Measurements from ENCODE around the gene NUF2. TPM values are rescaled to one million over a fixed set of nuclear protein-coding genes. Genes with fewer than 3 reads are reported as not detected.
A peak's percentile ranks its signal among the peaks of the same experiment; 100 is the strongest.
"Not testable (repeated sequence)": the region's sequence is repeated elsewhere in the genome, so short reads cannot be mapped to it uniquely, and the experiment has no call there.

Gene NUF2
- total RNA-seq (2014; rRNA removed; shearing (Covaris generic)) = 88.0 and 102 TPM in 2 replicates

GRCh38 chr1:163321311-163322305 is at the start of gene NUF2:
Gene NUF2 (plus strand): TSS chr1:163321954. CDS start chr1:163326052, 4,098 bp downstream.
- DNase-seq (ENCODE audit: low read depth) = peak; percentile 97

- no peak for DNase-seq (ENCODE audit: low read depth)
These were observed 47.9 kb upstream of the NUF2 start for GRCh38 chr1:163273766-163274441.

GRCh38 chr1:163275222-163275621 is 46.5 kb upstream of the NUF2 start:
- DNase-seq (ENCODE audit: low read depth) = peak; percentile 17

GRCh38 chr1:163278602-163279001 is 43.2 kb upstream of the NUF2 start:
- no peak for DNase-seq (ENCODE audit: low read depth)

- not testable (repeated sequence) for DNase-seq (ENCODE audit: low read depth)
These were observed 36.9 kb upstream of the NUF2 start for GRCh38 chr1:163284867-163285266.

GRCh38 chr1:163290025-163290640 is 31.6 kb upstream of the NUF2 start:
- no peak for DNase-seq (ENCODE audit: low read depth)

GRCh38 chr1:163291461-163291860 is 30.3 kb upstream of the NUF2 start:
- no peak for DNase-seq (ENCODE audit: low read depth)

GRCh38 chr1:163292153-163292552 is 29.6 kb upstream of the NUF2 start:
- DNase-seq (ENCODE audit: low read depth) = not testable (repeated sequence)

- not testable (repeated sequence) for DNase-seq (ENCODE audit: low read depth)
These were observed 28.3 kb upstream of the NUF2 start for GRCh38 chr1:163293497-163293896.

- no peak for DNase-seq (ENCODE audit: low read depth)
These were observed 25.8 kb upstream of the NUF2 start for GRCh38 chr1:163295949-163296348.

- no peak for DNase-seq (ENCODE audit: low read depth)
These were observed 25.1 kb upstream of the NUF2 start for GRCh38 chr1:163296504-163297263.

- DNase-seq (ENCODE audit: low read depth) = no peak
These were observed 23.4 kb upstream of the NUF2 start for GRCh38 chr1:163298365-163298764.

GRCh38 chr1:163300568-163300967 is 21.2 kb upstream of the NUF2 start:
- DNase-seq (ENCODE audit: low read depth) = no peak

- DNase-seq (ENCODE audit: low read depth) = no peak
These were observed 18.2 kb upstream of the NUF2 start for GRCh38 chr1:163303561-163303960.

- no peak for DNase-seq (ENCODE audit: low read depth)
These were observed 16.3 kb upstream of the NUF2 start for GRCh38 chr1:163305441-163305840.

- peak; percentile 67 for DNase-seq (ENCODE audit: low read depth)
These were observed 14.1 kb upstream of the NUF2 start for GRCh38 chr1:163307479-163308171.

- DNase-seq (ENCODE audit: low read depth) = no peak
These were observed 12.9 kb upstream of the NUF2 start for GRCh38 chr1:163308811-163309210.

GRCh38 chr1:163315773-163316374 is 5.9 kb upstream of the NUF2 start:
- peak; percentile 40 for DNase-seq (ENCODE audit: low read depth)

GRCh38 chr1:163320891-163321290 is 863 bp upstream of the NUF2 start:
- DNase-seq (ENCODE audit: low read depth) = no peak

- not testable (repeated sequence) for DNase-seq (ENCODE audit: low read depth)
These were observed 1.6 kb downstream of the NUF2 start for GRCh38 chr1:163323339-163323738.
